WTC11 (cell line): ENCODE data around the gene S100A13. TPM values are rescaled to one million over a fixed set of nuclear protein-coding genes. Genes with fewer than 3 reads are reported as not detected.

Experiments
- ATAC-seq: fragments of 200-7000 bp; cut with Tn5 transposase; 2 replicates; pipeline ENCODE4 v1.10.0; 2021; ENCODE audit warnings: mild to moderate bottlenecking, moderate library complexity
- CTCF ChIA-PET: fragments of 300-600 bp; sonication (Branson Sonifier 250); formaldehyde crosslinking; loops from one replicate; lab custom pipeline; 2021; ENCODE audit warnings: antibody characterized with exemption; lab: Charles Lee
- POLR2A ChIA-PET: fragments of 350-600 bp; sonication (Branson Sonifier 250); formaldehyde crosslinking; loops from one replicate; lab custom pipeline; 2021; ENCODE audit warnings: antibody characterized with exemption; lab: Charles Lee
- DNase-seq: peaks from one replicate; pipeline ENCODE4 v3.0.0; 2021; ENCODE audit warnings: low spot score
- H3K27ac Mint-ChIP-seq: 2 replicates; pipeline ENCODE4 v1.8.0; 2021; ENCODE audit warnings: mixed read lengths
- H3K27me3 Mint-ChIP-seq: 2 replicates; pipeline ENCODE4 v1.8.0; 2021; ENCODE audit warnings: low read depth, mild to moderate bottlenecking, moderate library complexity, mixed read lengths
- H3K36me3 Mint-ChIP-seq: 2 replicates; pipeline ENCODE4 v1.8.0; 2021; ENCODE audit warnings: mixed read lengths
- H3K4me1 Mint-ChIP-seq: 2 replicates; pipeline ENCODE4 v1.8.0; 2022; ENCODE audit warnings: mixed read lengths
- H3K4me3 Mint-ChIP-seq: 2 replicates; pipeline ENCODE4 v1.8.0; 2021; ENCODE audit warnings: mild to moderate bottlenecking, moderate library complexity, mixed read lengths
- H3K9me3 Mint-ChIP-seq: 2 replicates; pipeline ENCODE4 v1.8.0; 2021; ENCODE audit warnings: mixed read lengths
- CREM ChIP-seq: sonication (generic); formaldehyde crosslinking; IDR thresholded peaks from 2 replicates; pipeline ENCODE4 v1.8.1; 2022; ENCODE audit warnings: mild to moderate bottlenecking, missing genetic modification reagents, moderate library complexity
- CTCF ChIP-seq: fragments of 200-600 bp; IDR thresholded peaks from 2 replicates; pipeline ENCODE4 v1.8.0; 2022; ENCODE audit warnings: antibody characterized with exemption
- E2F5 ChIP-seq: sonication (generic); formaldehyde crosslinking; IDR thresholded peaks from 2 replicates; pipeline ENCODE4 v1.8.1; 2022; ENCODE audit warnings: mild to moderate bottlenecking, moderate library complexity, missing genetic modification reagents
- ELF4 ChIP-seq: sonication (generic); formaldehyde crosslinking; IDR thresholded peaks from 2 replicates; pipeline ENCODE4 v1.8.1; 2022; ENCODE audit warnings: low read depth, mild to moderate bottlenecking, moderate library complexity, missing genetic modification reagents
- ERG ChIP-seq: fragments of 250-450 bp; sonication (Bioruptor Pico); IDR thresholded peaks from 2 replicates; pipeline ENCODE4 v1.8.0; 2021; ENCODE audit warnings: mild to moderate bottlenecking
- IRF1 ChIP-seq: sonication (generic); formaldehyde crosslinking; IDR thresholded peaks from 2 replicates; pipeline ENCODE4 v1.8.0; 2023; ENCODE audit warnings: missing genetic modification reagents
- MXD4 ChIP-seq: fragments of 250-450 bp; sonication (Bioruptor Pico); IDR thresholded peaks from 2 replicates; pipeline ENCODE4 v1.8.0; 2021; ENCODE audit warnings: mild to moderate bottlenecking, moderate library complexity, borderline replicate concordance
- USF1 ChIP-seq: sonication (generic); formaldehyde crosslinking; IDR thresholded peaks from 2 replicates; pipeline ENCODE4 v1.8.0; 2022; ENCODE audit warnings: mild to moderate bottlenecking, missing genetic modification reagents
- ZNF138 ChIP-seq: sonication (generic); formaldehyde crosslinking; conservative IDR thresholded peaks from 2 replicates; pipeline ENCODE4 v1.8.1; 2022; ENCODE audit warnings: mild to moderate bottlenecking, moderate library complexity, missing genetic modification reagents
- ZNF219 ChIP-seq: sonication (generic); formaldehyde crosslinking; IDR thresholded peaks from 2 replicates; pipeline ENCODE4 v1.8.0; 2023; ENCODE audit warnings: missing genetic modification reagents, mild to moderate bottlenecking, borderline replicate concordance
- ZNF263 ChIP-seq: sonication (generic); formaldehyde crosslinking; IDR thresholded peaks from 2 replicates; pipeline ENCODE4 v1.8.1; 2022; ENCODE audit warnings: low read depth, mild to moderate bottlenecking, moderate library complexity, missing genetic modification reagents
- ZNF512 ChIP-seq: sonication (generic); formaldehyde crosslinking; IDR thresholded peaks from 2 replicates; pipeline ENCODE4 v1.8.1; 2022; ENCODE audit warnings: missing genetic modification reagents, borderline replicate concordance
- total RNA-seq: library from RNA; stranded (reverse); gene quantifications from 3 replicates; pipeline ENCODE4 v1.2.3, GENCODE V29; 2021

S100A13 gene
- total RNA-seq, 1 experiment from 2014 or later, result 68.4 TPM

- ChIA-PET POLR2A (interaction anchor here (1.3 to 2.5 kb wide), 3 partner anchors 43 to 61 kb away, joined by 5 to 9 read pairs (median 5); partner anchors contain the start of genes CHTOP, S100A13 and S100A14), CTCF (interaction anchor here (1.3 to 6.1 kb wide), 14 partner anchors 7 to 202 kb away, joined by 3 to 188 read pairs (median 8); partner anchors contain the start of genes S100A1, S100A13, S100A14 and S100A16)
- peaks cover 2% of the 10 kb centered on the region; the same call in 1 of the 2 replicates for H3K27me3 Mint-ChIP-seq
Measured at GRCh38 chr1:153573351-153573750, 54.0 kb downstream of the S100A13 start.

GRCh38 chr1:153572569-153573015 is 54.7 kb downstream of the S100A13 start:
- H3K4me3 Mint-ChIP-seq, result no peak overlapping the region
- DNase-seq (peak; percentile 73), ATAC-seq (peak; percentile 77)
- peaks cover 17% of the 10 kb centered on the region for H3K4me1 Mint-ChIP-seq
- CTCF ChIA-PET, result interaction anchor here (0.5 to 6.1 kb wide), 37 partner anchors 8 to 1496 kb away, joined by 3 to 188 read pairs (median 5); partner anchors contain the start of genes CHTOP, S100A1, S100A13 and S100A14
- H3K36me3 Mint-ChIP-seq, result peaks cover 3% of the 10 kb centered on the region; the same call in 1 of the 2 replicates
- POLR2A ChIA-PET, result interaction anchor here (1.3 to 2.5 kb wide), 3 partner anchors 43 to 61 kb away, joined by 5 to 9 read pairs (median 5); partner anchors contain the start of genes CHTOP, S100A13 and S100A14
- no peak for TF ChIP-seq CREM (CRISPR knock-in tag)
- TF ChIP-seq USF1 (CRISPR knock-in tag), result no peak
- TF ChIP-seq CTCF, result peak; percentile 30
- H3K27me3 Mint-ChIP-seq, result peaks cover 2% of the 10 kb centered on the region; the same call in 1 of the 2 replicates
- H3K27ac Mint-ChIP-seq, result no peak overlapping the region
- no peaks in the 10 kb centered on the region for H3K9me3 Mint-ChIP-seq

More at GRCh38 chr1:153573351-153573750, 54.0 kb downstream of the S100A13 start:
- no peak for TF ChIP-seq ELF4 (CRISPR knock-in tag)
- TF ChIP-seq E2F5 (CRISPR knock-in tag), result no peak
- TF ChIP-seq IRF1 (CRISPR knock-in tag), result no peak
- no peak for TF ChIP-seq ERG (CRISPR knock-in tag)
- TF ChIP-seq MXD4 (CRISPR knock-in tag), result no peak
- no peak for TF ChIP-seq ZNF512 (CRISPR knock-in tag)
- TF ChIP-seq ZNF219 (CRISPR knock-in tag), result no peak
- no peak for TF ChIP-seq CTCF
- no peak for TF ChIP-seq ZNF138 (CRISPR knock-in tag)
- TF ChIP-seq ZNF263 (CRISPR knock-in tag), result no peak
- no peak overlapping the region for H3K4me3 Mint-ChIP-seq
- H3K36me3 Mint-ChIP-seq, result peaks cover 3% of the 10 kb centered on the region; the same call in 1 of the 2 replicates
- H3K4me1 Mint-ChIP-seq, result peaks cover 17% of the 10 kb centered on the region
- no peaks in the 10 kb centered on the region for H3K9me3 Mint-ChIP-seq
- H3K27ac Mint-ChIP-seq, result no peak overlapping the region
- DNase-seq, result no peak
- ATAC-seq, result no peak
